NCI-H82 (cell line): ENCODE results near the gene SBK3.
"Not testable (repeated sequence)": the region's sequence is repeated elsewhere in the genome, so short reads cannot be mapped to it uniquely, and the experiment has no call there.

ENCODE experiments used
- DNase-seq: peaks from one replicate; lab custom pipeline; 2025; lab: John Stamatoyannopoulos, UW

Gene SBK3

GRCh38 chr19:55545443-55545842 lies at the start of gene SBK3:
SBK3 (minus strand) TSS chr19:55545543; CDS start chr19:55545543, 0 bp downstream.
- no peak for DNase-seq

- DNase-seq: no peak
These were observed 47.9 kb upstream of the SBK3 start for GRCh38 chr19:55593096-55593772.

- no peak for DNase-seq
These were observed 47.2 kb upstream of the SBK3 start for GRCh38 chr19:55592391-55593090.

- peak; percentile 33 for DNase-seq
These were observed 46.2 kb upstream of the SBK3 start for GRCh38 chr19:55591555-55591954.

DNA sequence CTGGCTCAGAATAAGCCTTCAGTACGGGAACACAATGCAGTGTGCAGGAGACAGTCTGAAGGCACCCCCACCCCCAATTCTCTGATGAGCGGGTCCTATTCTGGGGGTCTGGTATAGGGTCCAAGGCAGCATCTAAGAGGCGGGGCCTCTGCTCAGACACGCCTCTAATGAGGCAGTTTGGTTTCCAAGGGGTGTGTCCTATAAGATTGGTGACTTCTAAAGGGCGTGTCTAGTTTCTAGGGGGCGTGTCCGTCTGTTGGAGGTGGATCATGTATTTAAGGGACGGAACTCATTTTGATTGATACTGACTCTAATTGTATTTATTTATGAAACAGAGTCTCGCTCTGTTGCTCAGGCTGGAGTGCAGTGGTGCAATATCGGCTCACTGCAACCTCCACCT lies 45.3 kb upstream of the SBK3 start:
- peak; percentile 72 for DNase-seq

GRCh38 chr19:55590109-55590508 lies 44.8 kb upstream of the SBK3 start:
- DNase-seq: no peak

- DNase-seq: no peak
These were observed 43.4 kb upstream of the SBK3 start for GRCh38 chr19:55588738-55589137.

DNA sequence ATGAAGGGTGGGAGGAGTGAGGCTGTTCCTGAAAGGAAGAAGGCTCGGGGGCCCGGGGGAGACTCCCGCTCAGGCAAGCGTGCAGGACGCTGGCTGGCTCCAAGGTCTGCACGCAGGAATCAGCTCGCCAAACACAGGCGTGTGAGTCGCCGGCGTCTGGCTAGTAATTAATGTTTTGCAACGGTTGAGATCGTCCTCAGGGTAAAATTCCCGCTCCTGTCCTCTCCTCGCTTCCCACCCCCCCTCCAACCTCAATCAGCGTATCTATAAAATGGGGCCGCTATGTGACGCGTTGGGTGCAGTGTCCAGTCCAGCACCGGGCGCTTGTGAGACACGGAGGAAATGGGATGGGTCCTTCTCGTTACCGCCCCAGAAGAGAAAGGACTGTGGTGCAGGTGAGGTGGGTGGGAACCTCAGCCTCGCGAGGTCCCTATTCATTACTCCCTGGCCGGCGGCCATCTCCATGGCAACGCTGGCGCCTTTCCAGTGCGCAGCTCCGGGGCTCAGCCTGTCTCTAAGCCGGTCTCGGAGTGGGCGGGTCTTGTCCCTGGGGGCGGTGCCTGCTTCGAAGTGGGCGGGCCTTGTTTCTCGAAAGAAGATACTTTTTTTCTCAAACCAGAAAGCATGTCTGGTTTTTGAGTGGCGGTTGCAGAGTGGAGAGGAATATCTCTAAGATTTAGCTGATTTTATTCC lies 41.8 kb upstream of the SBK3 start:
- DNase-seq: peak; percentile 98

GRCh38 chr19:55585658-55586339 lies 40.5 kb upstream of the SBK3 start:
- peak; percentile 98 for DNase-seq

GRCh38 chr19:55584871-55585270 lies 39.5 kb upstream of the SBK3 start:
- no peak for DNase-seq

- not testable (repeated sequence) for DNase-seq
These were observed 38.6 kb upstream of the SBK3 start for GRCh38 chr19:55583897-55584296.

GRCh38 chr19:55582284-55582683 lies 36.9 kb upstream of the SBK3 start:
- not testable (repeated sequence) for DNase-seq

DNA sequence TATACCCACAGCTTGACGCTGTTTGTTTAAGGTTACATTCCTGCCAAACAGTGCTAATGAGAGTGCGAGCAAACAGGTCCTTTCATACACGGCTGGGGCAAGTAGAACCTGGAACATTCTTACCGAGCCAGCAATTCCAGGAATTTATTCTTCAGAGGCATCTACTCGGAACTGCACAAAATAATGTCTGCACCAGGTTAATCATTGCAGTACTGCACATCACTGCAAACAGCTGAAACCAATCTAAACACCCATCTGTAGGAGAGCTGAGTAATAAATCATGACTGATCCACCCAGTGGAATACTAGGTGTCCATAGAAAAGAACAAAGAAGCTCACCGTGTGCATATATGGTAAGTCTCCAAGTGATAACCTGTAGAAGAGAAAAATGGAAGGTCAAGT lies 36.5 kb upstream of the SBK3 start:
- DNase-seq: no peak

- no peak for DNase-seq
These were observed 35.9 kb upstream of the SBK3 start for GRCh38 chr19:55581145-55581822.

GRCh38 chr19:55580628-55581144 lies 35.3 kb upstream of the SBK3 start, which contains the start of gene ZNF579:
ZNF579 (minus strand) TSS chr19:55580848; CDS start chr19:55579639, 1,209 bp downstream.
- DNase-seq: peak; percentile 95

DNA sequence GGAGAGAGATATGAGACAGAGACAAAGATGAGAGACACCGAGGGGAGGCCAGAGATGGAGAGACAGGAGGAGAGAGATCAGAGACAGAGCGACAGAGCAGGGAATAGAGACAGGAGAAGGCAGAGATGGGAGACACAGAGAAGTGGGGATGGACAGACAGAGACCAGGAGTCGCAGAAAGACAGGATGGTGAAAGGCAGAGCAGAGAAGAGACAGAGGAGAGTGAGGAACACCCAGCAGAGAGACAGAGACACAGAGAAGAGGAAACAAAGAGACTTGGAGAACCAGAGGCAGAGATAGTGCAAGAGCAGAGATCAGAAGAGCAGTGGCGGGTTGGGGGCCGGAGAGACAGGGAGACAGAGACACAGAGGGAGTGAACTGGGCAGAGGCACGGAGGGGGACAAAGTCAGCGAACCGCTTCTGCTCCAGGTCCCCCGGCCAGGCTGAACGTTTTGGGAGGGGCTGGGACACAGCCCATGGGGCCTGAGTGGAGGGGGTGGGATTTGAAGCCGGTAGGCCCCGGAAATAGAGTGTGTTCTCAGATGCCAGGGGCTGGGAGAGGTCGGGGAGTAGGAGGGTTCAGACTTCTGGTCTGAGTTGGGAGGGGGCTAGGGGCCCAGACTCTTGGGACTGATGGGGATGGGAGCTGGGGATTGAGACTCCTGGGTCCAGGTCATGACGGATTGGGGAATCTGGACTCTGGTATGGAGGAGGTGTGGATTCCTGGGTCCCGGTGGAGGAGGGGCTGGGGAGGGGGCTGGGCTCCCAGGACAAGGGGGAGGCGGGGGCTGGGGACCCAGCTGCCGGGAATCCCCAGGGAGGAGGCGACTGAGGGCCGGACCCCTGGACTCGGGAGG lies 34.7 kb upstream of the SBK3 start:
- DNase-seq: peak; percentile 59

DNA sequence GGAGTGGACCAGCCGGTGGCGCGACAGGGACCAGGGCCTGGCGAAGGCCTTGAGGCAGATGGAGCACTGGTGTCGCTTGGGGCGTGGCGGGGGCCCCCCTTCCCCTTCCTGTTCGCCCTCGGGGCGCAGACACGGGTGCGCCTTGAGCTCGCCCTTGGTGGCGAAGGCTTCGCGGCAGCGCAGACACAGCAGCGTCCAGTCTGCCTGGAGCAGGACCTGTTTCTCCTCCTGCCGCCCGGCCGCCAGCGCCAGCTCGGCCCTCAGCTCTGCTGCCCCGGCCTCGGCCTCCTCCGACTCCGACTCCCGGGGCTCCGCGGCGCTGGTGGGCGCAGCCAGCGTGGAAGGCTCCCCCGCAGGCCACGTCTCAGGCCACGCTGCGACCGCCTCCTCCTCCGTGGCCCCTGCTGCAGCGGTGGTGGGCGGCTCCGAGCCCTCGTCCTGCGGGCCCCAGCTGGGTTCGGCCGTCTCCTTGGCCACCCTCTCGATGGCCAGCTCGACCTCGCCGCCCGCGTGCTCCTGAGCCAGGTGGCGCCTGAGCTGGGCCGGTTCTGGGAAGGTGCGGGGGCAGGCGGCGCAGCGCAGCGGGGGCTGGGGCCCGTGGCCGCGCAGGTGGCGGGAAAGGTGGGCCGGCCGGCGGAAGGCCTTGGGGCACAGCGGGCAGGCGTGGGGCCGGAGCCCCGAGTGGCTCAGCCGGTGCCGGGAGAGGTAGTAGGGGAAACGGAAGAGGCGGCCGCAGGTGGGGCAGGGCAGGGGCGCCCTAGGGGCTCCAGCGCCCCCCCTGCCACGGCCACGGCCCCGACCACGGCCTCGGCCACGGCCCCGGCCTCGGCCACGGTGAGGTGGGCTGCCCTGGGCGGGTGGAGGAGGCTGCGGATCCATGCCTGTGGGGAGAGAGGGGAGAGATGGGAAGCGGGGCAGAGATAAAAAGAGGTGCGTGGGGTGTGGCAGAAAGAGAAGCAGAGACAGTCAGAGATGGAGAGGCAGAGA lies 33.7 kb upstream of the SBK3 start:
- DNase-seq: no peak

DNA sequence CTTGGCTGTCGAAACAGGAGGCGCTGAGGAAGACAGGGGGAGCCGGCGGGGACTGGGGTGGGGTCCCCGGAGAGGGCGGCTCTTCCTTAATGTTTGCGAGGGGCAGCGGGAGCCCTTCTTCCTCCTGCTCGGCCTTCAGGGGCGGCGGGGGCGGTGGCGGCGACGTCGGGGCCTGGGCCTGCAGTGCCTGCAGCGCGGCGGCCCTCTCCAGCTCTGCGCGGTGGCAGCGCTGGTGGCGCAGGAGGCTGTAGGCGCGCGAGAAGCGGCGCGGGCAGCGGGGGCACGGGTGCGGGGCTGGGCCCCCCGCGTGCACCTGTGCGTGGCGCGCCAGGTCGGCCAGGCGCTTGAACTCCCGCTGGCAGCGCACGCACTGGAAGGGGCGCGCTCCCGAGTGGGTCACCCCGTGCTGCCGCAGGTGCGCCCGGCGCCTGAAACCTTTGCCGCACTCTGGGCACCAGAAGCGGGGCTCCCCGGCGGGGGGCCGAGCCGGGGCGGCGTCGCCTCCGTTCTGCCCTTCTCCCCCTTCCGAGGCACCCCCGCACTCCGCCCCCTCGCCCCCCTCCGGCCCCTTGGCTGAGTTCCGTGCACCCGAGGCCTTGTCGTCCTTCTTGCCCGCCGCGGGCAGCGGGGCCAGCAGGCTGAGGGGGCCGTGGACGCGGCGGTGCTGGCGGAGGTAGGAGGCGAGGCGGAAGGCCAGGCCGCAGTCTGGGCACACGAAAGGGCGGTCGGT lies 32.9 kb upstream of the SBK3 start:
- DNase-seq: no peak

DNA sequence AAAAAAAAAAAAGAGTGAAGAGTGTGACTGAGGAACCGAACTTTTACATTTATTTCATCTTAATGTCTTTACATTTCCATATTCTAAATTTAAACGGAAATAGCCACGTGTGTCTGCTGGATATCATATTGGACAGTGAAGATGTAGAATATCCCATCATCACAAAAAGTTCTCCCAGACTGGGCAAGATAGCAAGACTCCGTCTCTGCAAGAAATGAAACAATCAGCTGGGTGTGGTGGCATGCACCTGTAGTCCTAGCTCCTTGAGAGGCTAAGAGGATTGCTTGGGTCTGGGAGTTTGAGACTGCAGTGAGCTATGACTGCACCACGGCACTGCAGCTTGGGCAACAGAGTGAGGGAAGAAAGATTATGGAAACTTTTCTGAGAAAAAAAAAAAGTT lies 31.4 kb upstream of the SBK3 start:
- DNase-seq: no peak
